Non-pigmented ciliary epithelial cell (primary cell): ENCODE measurements around the gene ARHGEF10L.

Source experiments
- DNase-seq: peaks from one replicate; pipeline ENCODE4 v3.0.0-alpha.2; 2010; ENCODE audit warnings: low read depth

ARHGEF10L gene

GRCh38 chr1:17546946-17547670, 7.6 kb downstream of the ARHGEF10L start:
- DNase-seq, result no peak

DNA sequence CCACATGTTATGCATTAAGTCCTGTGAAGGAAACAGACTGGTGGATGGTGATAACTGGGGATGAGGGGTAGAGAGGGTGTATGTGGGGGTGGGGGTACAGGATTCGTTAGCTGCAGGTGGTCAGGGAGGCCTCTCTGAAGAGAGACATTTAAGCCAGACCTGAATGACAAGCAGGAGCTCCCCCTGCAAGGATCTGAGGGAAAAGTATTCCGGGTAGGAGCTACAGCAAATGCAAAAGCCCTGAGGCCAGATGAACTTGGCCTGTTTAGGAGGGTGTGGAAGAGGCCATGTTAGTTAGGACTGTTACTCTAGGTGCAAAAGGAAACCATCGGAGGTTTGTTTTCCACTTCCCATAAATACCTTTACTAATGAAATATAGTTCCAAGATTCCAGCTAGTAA, 9.9 kb downstream of the ARHGEF10L start:
- DNase-seq, result no peak

DNA sequence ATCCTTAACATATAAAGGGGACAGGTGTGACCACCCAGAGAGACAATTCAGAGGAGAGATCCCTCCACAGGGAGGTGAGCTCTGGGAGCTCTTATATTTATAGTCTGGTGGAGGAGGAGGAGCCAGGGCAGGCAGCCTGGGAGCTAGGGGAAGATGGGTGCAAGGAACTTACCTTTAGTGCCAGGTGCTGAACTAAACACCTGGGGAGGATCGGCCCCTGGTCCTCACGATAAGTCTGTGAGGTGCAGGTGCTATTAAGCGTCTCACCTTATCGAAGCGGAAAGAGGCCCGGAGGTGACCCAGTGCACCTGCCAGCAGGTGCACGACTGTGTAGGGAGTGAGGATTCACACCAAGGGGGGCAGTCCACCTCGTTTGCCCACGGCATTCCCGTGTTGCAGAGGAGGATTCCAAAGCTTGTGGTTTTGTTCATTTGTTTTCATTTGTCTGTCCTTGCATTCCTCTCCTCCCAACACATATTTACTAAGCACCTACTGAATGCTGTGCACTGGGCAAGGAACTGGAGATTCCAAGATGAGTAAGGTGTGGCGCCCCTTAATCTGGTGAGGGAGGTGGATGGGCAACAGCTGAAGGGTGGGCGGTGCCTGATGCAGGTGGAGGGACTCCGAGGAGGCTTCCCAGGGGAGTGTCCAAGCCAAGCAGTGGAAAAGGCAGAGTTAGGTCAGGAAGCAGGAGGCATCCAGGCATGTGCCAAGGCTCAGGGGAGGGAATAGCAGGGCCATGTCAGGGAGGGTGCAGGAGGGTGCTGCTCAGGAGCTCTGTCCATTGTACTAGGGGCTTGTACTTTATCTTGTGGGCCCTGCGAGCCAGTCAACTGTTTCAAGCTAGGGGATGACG, 11.5 kb downstream of the ARHGEF10L start:
- DNase-seq, result no peak

DNA sequence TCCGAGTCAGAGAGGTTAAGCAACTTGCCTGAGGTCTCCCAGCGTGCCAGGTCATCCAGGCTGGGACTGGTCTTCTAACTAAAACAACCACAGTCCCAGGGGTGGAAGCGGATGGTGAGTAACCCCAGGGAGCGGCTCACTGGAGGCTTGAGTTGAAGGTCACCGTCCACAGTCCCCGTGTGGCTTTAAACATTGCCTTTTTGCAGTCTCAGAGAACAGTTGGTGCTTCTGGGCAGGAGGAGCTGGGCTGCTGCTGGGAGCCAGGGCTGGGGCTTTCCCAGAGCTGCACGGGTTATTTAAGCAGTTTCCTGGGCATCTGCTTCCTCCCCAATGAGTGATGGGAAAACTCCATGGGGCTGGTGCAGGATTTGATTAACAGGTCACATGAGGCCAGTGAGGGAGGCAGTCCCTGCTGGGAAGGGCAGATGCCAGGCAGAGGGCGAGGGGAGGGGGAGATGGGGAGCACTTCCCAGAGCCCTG, 12.3 kb downstream of the ARHGEF10L start:
- no peak for DNase-seq

- no peak for DNase-seq
Measured at GRCh38 chr1:17553975-17554700, 14.6 kb downstream of the ARHGEF10L start.

GRCh38 chr1:17554954-17555353, 15.5 kb downstream of the ARHGEF10L start:
- DNase-seq, result no peak

GRCh38 chr1:17557986-17558385, 18.5 kb downstream of the ARHGEF10L start:
- no peak for DNase-seq

DNA sequence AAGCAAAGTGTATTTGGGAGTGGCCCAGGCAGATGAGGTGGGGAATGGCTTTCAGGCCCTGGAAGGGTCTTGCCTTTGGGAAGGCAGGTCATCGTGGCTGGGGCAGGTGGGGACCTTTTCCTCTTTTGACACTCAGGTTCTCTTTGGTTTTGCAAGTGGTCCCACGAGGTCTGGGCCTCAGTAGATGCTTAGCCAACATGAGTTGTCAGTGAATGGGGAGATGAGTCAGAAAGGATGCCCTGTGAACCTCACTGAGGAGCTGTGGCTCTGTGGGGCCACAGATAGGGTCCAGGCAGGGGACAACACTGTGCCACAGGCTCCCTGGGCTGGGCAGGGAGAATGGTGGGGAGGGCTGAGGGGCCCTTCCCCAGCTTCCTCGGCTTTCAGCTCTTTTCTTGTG, 19.0 kb downstream of the ARHGEF10L start:
- DNase-seq, result no peak

GRCh38 chr1:17558954-17559614, 19.6 kb downstream of the ARHGEF10L start:
- no peak for DNase-seq

DNA sequence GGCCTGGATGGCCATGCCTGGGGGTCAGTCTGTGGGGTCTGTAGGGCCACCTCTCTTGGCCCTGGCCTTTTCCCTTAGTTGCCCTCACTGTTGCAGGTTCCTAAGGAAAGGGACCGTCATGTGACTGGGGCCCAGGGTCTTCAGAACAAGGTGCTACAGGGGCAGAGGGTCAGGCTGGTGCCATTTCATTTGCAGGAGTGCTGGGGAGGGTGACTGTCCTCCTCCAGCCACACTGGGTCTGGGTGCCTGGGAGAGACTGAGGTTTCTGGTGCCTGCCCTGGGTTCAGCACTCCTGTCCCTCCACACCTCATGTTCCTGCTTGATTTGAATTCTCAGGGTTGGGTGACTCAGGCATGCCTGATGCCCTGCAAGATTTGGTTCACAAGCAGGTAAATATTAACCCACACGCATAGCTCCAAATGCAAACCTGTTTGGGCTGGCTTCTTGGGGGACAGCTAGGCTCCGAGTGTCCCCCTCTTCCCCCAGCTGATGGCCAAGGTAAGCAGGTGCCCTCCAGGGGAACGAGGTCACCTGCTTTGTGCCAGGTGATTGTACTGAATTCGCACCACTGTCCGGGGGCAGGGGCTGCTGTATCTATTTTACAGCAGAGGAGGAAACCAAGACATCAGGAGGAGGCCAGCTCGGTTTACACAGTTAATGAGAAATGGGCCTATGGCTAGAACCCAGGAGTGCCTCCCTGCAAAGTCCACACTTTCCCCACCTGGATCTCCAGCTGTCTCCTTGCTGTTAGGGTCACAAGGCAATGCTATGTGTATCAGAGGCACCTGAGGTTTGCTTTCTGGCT, 20.3 kb downstream of the ARHGEF10L start:
- DNase-seq, result no peak

- DNase-seq, result no peak
Measured at GRCh38 chr1:17561247-17561548, 21.7 kb downstream of the ARHGEF10L start.

GRCh38 chr1:17561561-17561985, 22.1 kb downstream of the ARHGEF10L start:
- no peak for DNase-seq

DNA sequence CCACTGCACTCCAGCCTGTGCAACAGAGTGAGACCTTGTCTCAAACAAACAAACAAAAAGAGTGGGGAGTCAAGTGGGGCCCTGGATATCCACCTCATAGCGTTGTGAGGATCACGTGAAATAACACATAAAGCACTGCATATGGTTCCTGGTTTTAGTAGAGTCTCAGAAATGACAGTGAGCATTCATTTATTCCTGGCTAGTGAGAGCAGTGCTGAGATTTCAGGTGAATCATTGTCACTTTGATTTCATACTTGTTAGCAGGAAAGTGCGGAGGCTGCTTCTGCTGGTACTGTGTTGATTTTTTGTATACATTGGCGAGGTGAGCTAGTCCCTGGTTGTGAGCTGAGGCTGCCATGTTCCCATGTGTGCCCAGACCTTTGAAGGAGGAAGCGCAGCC, 22.9 kb downstream of the ARHGEF10L start:
- DNase-seq, result no peak

DNA sequence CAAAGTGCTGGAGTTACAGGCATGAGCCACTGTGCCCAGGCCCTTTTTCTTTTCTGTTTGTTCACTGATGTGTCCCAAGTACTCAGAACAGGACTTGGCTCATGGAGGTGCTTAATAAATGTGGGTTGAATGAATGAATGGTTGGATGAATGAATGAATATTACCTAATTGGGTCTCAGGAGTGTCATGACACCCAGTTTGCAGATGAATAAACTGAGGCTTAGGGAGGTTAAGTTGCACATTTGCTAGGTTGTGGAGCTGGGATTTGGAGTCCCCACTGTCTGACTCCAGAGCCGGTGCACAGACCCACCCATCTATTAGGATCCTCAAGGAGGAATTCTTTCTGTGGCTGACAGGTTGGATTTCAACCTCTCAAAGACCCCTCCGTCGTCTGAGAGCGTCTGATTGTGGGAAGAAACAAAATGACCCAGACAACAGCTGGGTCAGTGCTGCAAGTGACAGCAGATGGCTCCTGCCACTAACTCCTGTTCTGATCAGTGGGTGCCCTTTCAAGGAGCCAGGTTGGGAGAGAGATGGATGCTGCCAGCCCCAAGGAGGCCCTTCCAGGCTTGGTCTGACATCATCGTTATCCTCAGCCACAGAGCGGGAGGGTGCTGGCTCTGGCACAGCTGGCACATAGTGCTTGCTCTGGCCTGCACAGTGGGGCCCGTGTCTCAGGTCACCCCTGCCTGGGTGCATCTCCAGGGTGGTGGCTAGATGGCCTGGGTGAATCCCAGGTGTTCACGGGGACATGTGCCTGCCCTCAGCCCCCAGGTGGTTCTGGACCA, 24.2 kb downstream of the ARHGEF10L start:
- no peak for DNase-seq

- DNase-seq, result no peak
Measured at GRCh38 chr1:17564458-17565393, 25.2 kb downstream of the ARHGEF10L start.

GRCh38 chr1:17565461-17566252, 26.2 kb downstream of the ARHGEF10L start:
- no peak for DNase-seq

DNA sequence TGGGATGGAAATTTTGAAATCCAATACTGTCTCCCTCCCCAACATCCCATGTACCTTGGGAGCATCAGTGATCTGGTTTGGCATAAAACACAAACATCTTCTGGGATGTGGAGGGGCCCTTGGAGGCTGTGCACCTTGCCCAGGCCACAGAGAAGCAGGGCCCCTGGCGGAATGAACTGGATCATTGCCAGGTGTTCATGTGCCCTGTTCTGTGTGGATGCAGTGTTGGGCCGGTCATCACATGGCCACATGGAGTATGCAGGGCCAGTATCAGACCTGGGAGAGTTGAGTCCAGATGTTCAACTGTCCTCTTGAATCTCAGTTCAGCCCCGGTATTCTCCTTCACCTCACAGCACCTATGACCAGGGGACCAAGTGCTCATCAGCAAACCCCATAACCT, 26.9 kb downstream of the ARHGEF10L start:
- DNase-seq, result no peak

DNA sequence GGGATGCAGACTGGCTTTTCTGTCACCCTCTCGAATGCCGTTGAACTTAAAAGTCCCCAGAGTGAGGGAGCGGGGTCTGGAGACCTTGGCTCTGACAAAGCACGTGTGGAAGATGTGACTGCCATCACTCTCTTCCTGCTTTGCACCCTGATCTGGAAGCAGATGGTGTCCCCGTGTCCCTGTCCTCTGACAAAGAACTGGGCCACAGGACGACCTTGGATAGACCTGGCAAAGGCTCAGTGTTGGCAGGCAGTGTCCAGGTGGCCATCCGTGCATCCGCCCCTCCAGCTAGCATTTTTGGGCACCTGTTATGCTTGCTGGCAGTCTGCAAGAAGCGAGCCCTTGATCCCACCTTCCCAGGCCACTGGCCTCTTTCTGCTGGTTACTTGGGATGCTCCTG, 27.4 kb downstream of the ARHGEF10L start:
- no peak for DNase-seq

GRCh38 chr1:17567582-17567981, 28.1 kb downstream of the ARHGEF10L start:
- DNase-seq, result no peak
